HepG2 (cell line): Measurements from ENCODE around the gene SLC24A4. TPM values are rescaled to one million over a fixed set of nuclear protein-coding genes. Genes with fewer than 3 reads are reported as not detected.

Experiments used
- CBX5 ChIP-seq: sonication (generic); formaldehyde crosslinking; IDR thresholded peaks from 2 replicates; pipeline ENCODE4 v1.4.0; 2020; ENCODE audit warnings: missing genetic modification reagents, borderline replicate concordance
- ELF3 ChIP-seq: IDR thresholded peaks from 2 replicates; pipeline ENCODE4 v1.6.1; 2016; ENCODE audit warnings: missing genetic modification reagents, missing compliant biosample characterization
- HDAC2 ChIP-seq: sonication (generic); formaldehyde crosslinking; IDR thresholded peaks from 2 replicates; pipeline ENCODE4 v1.4.0; 2020; ENCODE audit warnings: missing genetic modification reagents
- MEF2D ChIP-seq: sonication (generic); formaldehyde crosslinking; IDR thresholded peaks from 2 replicates; pipeline ENCODE4 v1.5.1; 2020; ENCODE audit warnings: mild to moderate bottlenecking, missing genetic modification reagents
- RXRB ChIP-seq: IDR thresholded peaks from 2 replicates; pipeline ENCODE4 v1.6.1; 2016; ENCODE audit warnings: borderline replicate concordance, missing genetic modification reagents, missing compliant biosample characterization
- ZBTB42 ChIP-seq: sonication (generic); formaldehyde crosslinking; IDR thresholded peaks from 2 replicates; pipeline ENCODE4 v1.5.0; 2020; ENCODE audit warnings: mild to moderate bottlenecking, missing genetic modification reagents
- ZEB1 ChIP-seq: IDR thresholded peaks from 2 replicates; pipeline ENCODE4 v1.6.1; 2012; ENCODE audit warnings: mild to moderate bottlenecking, low read depth, inconsistent platforms; ENCODE audit not compliant: insufficient replicate concordance
- ZNF432 ChIP-seq: sonication (generic); formaldehyde crosslinking; IDR thresholded peaks from 2 replicates; pipeline ENCODE4 v1.5.0; 2020; ENCODE audit warnings: missing genetic modification reagents, mild to moderate bottlenecking, borderline replicate concordance
- ZNF605 ChIP-seq: sonication (generic); formaldehyde crosslinking; IDR thresholded peaks from 2 replicates; pipeline ENCODE4 v1.8.0; 2022; ENCODE audit warnings: mild to moderate bottlenecking, missing genetic modification reagents
- ZSCAN20 ChIP-seq: sonication (generic); formaldehyde crosslinking; IDR thresholded peaks from 2 replicates; pipeline ENCODE4 v1.4.0; 2020; ENCODE audit warnings: missing genetic modification reagents, mild to moderate bottlenecking, borderline replicate concordance
- ZSCAN30 ChIP-seq: sonication (generic); formaldehyde crosslinking; IDR thresholded peaks from 2 replicates; pipeline ENCODE4 v1.5.0; 2020; ENCODE audit warnings: mild to moderate bottlenecking, missing genetic modification reagents
- polyA plus RNA-seq, 8 experiments: library from polyadenylated mRNA; depleted of rRNA in 3 of 8; stranded (reverse) in 7 of 8; unstranded in 1 of 8; fragments of >200 nt; fragmentation: Illumina TruSeq in 4 of 8; extraction: Trizol in 4 of 8; gene quantifications; 2 replicates each; pipeline versions ENCODE4 v1.2.1 to v1.2.3, GENCODE V29; 2011 to 2016; ENCODE audit warnings: low read depth in 4 of 8, missing spikeins in 1 of 8, mixed read lengths in 1 of 8; ENCODE audit not compliant: insufficient read depth in 1 of 8
- total RNA-seq, 5 experiments: library from RNA; depleted of rRNA; stranded (reverse); fragments of >200 nt; fragmentation: Illumina TruSeq; extraction: Trizol; gene quantifications; 2 replicates each; pipeline ENCODE4 v1.2.3, GENCODE V29; 2016; ENCODE audit warnings: low read depth in 1 of 5
- TF ChIP-seq, protein P1 (sequence below): sonication (generic); formaldehyde crosslinking; IDR thresholded peaks from 2 replicates; pipeline ENCODE4 v1.8.0; 2022; ENCODE audit warnings: mild to moderate bottlenecking, missing genetic modification reagents, moderate library complexity
- TF ChIP-seq, protein P2 (sequence below): sonication (generic); formaldehyde crosslinking; conservative IDR thresholded peaks from 2 replicates; pipeline ENCODE4 v1.4.0; 2020; ENCODE audit warnings: mild to moderate bottlenecking, missing genetic modification reagents, moderate library complexity
- TF ChIP-seq, protein P3 (sequence below): sonication (generic); formaldehyde crosslinking; conservative IDR thresholded peaks from 2 replicates; pipeline ENCODE4 v1.8.0; 2022; ENCODE audit warnings: missing genetic modification reagents
- TF ChIP-seq, protein P4 (sequence below): sonication (generic); formaldehyde crosslinking; IDR thresholded peaks from 2 replicates; pipeline ENCODE4 v1.8.1; 2022; ENCODE audit warnings: low read depth, mild to moderate bottlenecking, missing genetic modification reagents

SLC24A4 gene
- total and polyA plus RNA-seq, 2 of the 13 experiments (the other 11 are each of a cell fraction or from before 2014, with no cell fraction given), result not detected

DNA sequence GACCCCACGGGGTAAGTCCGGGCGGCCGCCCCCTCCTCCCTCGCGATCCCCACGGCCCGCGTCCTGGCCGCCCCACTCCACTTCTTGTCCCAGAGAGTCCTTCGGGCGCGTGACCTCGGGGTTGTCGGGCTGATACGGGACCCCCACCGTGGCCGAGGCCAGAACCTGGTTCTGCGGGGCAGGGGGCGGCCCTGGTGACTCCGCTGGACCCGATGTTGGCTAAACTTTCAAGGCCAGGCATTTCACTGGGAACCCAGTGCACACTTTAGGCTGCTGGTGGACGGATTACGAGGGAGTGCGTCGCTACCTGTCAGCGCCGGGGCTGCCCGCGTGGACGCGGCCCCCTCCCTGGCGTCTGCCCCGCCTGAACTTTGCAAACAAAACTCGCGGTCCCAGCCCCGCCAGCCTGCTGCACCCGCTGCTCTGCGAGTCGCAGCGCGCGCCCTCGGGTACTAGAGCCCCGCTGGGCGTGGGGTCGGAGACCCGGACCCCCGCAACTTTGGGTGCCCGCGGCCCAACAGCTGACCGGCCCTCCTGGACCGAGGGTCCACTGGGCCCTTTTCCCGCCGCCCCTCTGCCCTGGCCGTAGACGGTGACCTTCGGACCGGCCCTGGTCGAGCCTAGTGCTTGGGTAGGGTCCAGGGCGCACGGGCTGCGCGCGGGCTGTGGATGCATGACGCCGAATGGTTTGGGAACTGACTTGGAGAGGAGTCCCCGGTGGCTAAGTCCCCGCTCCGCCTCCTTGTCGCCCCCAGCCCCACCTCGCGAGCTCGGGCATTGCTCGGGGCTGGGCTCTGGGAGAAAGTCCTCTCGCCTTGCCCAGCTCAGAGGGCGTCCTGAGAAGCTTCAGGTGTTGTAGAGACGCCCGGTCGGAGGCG, 191.2 kb downstream of the SLC24A4 start (continued):
- TF ChIP-seq, protein P1, sequence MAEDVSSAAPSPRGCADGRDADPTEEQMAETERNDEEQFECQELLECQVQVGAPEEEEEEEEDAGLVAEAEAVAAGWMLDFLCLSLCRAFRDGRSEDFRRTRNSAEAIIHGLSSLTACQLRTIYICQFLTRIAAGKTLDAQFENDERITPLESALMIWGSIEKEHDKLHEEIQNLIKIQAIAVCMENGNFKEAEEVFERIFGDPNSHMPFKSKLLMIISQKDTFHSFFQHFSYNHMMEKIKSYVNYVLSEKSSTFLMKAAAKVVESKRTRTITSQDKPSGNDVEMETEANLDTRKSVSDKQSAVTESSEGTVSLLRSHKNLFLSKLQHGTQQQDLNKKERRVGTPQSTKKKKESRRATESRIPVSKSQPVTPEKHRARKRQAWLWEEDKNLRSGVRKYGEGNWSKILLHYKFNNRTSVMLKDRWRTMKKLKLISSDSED, result 0 out of 2 replicates have a peak, but pooled peaks have one; percentile 19
- TF ChIP-seq, protein P2, sequence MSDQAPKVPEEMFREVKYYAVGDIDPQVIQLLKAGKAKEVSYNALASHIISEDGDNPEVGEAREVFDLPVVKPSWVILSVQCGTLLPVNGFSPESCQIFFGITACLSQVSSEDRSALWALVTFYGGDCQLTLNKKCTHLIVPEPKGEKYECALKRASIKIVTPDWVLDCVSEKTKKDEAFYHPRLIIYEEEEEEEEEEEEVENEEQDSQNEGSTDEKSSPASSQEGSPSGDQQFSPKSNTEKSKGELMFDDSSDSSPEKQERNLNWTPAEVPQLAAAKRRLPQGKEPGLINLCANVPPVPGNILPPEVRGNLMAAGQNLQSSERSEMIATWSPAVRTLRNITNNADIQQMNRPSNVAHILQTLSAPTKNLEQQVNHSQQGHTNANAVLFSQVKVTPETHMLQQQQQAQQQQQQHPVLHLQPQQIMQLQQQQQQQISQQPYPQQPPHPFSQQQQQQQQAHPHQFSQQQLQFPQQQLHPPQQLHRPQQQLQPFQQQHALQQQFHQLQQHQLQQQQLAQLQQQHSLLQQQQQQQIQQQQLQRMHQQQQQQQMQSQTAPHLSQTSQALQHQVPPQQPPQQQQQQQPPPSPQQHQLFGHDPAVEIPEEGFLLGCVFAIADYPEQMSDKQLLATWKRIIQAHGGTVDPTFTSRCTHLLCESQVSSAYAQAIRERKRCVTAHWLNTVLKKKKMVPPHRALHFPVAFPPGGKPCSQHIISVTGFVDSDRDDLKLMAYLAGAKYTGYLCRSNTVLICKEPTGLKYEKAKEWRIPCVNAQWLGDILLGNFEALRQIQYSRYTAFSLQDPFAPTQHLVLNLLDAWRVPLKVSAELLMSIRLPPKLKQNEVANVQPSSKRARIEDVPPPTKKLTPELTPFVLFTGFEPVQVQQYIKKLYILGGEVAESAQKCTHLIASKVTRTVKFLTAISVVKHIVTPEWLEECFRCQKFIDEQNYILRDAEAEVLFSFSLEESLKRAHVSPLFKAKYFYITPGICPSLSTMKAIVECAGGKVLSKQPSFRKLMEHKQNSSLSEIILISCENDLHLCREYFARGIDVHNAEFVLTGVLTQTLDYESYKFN, result peak; percentile 78
- TF ChIP-seq MEF2D (CRISPR knock-in tag) (peak; percentile 35; the same call in 1 of the 2 replicates), ZSCAN20 (CRISPR knock-in tag) (peak; percentile 78; the same call in 1 of the 2 replicates), ZEB1 (peak; percentile 27), ELF3 (CRISPR knock-in tag) (no peak), ZSCAN30 (CRISPR knock-in tag) (no peak), ZBTB42 (no peak), HDAC2 (CRISPR knock-in tag) (peak; percentile 73), CBX5 (0 out of 2 replicates have a peak, but pooled peaks have one; percentile 53), ZNF605 (CRISPR knock-in tag) (peak; percentile 55; the same call in 1 of the 2 replicates), RXRB (CRISPR knock-in tag) (peak; percentile 54; the same call in 1 of the 2 replicates), ZNF432 (CRISPR knock-in tag) (no peak)
- TF ChIP-seq, protein P3, sequence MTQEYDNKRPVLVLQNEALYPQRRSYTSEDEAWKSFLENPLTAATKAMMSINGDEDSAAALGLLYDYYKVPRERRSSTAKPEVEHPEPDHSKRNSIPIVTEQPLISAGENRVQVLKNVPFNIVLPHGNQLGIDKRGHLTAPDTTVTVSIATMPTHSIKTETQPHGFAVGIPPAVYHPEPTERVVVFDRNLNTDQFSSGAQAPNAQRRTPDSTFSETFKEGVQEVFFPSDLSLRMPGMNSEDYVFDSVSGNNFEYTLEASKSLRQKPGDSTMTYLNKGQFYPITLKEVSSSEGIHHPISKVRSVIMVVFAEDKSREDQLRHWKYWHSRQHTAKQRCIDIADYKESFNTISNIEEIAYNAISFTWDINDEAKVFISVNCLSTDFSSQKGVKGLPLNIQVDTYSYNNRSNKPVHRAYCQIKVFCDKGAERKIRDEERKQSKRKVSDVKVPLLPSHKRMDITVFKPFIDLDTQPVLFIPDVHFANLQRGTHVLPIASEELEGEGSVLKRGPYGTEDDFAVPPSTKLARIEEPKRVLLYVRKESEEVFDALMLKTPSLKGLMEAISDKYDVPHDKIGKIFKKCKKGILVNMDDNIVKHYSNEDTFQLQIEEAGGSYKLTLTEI (CRISPR knock-in tag), result no peak
- TF ChIP-seq, protein P4, sequence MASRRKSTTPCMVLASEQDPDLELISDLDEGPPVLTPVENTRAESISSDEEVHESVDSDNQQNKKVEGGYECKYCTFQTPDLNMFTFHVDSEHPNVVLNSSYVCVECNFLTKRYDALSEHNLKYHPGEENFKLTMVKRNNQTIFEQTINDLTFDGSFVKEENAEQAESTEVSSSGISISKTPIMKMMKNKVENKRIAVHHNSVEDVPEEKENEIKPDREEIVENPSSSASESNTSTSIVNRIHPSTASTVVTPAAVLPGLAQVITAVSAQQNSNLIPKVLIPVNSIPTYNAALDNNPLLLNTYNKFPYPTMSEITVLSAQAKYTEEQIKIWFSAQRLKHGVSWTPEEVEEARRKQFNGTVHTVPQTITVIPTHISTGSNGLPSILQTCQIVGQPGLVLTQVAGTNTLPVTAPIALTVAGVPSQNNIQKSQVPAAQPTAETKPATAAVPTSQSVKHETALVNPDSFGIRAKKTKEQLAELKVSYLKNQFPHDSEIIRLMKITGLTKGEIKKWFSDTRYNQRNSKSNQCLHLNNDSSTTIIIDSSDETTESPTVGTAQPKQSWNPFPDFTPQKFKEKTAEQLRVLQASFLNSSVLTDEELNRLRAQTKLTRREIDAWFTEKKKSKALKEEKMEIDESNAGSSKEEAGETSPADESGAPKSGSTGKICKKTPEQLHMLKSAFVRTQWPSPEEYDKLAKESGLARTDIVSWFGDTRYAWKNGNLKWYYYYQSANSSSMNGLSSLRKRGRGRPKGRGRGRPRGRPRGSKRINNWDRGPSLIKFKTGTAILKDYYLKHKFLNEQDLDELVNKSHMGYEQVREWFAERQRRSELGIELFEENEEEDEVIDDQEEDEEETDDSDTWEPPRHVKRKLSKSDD, result 0 out of 2 replicates have a peak, but pooled peaks have one; percentile 65
